Caki2 (cell line): ENCODE results near the gene LARGE1. TPM values are rescaled to one million over a fixed set of nuclear protein-coding genes. Genes with fewer than 3 reads are reported as not detected.
A peak's percentile ranks its signal among the peaks of the same experiment; 100 is the strongest.
"Not testable (repeated sequence)": the region's sequence is repeated elsewhere in the genome, so short reads cannot be mapped to it uniquely, and the experiment has no call there.

Experiments used
- DNase-seq: peaks from one replicate; pipeline ENCODE4 v3.0.0-alpha.2; 2015; ENCODE audit warnings: low read depth
- in situ Hi-C: cut with HindIII; loops from 2 replicates; pipeline ENCODE4 v1.10.0; 2016; ENCODE audit warnings: low sequenced_read_pairs, low pct_unique_long_range_greater_than_20kb, mixed read lengths
- total RNA-seq: library from RNA; depleted of rRNA; stranded (reverse); fragments of >200 nt; shearing (Covaris generic); gene quantifications from 2 replicates; pipeline ENCODE4 v1.2.3, GENCODE V29; 2014; ENCODE audit warnings: low replicate concordance

The LARGE1 gene
- total RNA-seq, 1 experiment from 2014 or later = 9.7 TPM

DNA sequence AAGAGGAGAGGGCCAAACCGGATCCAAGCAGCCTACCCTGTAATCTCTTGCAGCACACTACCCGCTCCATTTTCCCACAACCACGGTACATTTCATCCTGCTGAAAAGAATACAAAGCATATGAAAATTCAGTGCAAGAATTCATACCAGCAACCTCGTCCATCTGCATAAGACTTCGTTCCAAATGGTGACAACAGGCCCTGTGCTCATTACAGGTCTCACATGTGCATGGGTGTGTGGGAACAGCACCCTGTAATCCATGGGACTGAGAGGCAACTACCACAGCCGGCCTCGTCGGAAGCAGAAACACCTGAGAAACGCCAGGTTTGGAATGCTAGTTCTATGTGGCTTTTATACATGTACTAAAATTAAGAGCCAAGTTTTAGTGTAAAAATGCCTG lies 52.3 kb downstream of the LARGE1 start:
- DNase-seq = no peak
- in situ Hi-C loops = no loop called here

- in situ Hi-C loops = no loop called here
Observed at GRCh38 chr22:33867118-33867866, 53.0 kb downstream of the LARGE1 start.

DNA sequence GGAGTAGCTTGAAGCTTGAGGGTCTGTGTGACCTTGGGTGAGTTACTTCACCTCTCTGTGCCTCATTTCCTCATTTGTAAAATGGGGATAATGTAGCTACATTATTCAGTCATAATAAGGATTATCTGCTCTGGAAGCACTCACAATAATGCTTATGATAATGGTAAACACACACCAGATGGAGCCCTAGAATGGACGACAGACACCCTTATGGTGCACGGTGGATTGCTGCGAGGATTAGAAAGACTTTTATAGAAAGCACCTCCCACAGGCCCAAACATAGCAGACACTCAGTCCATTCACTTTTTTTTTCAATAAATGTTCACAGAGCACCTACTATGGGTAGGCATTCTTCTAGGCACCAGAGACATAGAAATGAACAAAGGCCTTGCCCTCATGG lies 53.8 kb downstream of the LARGE1 start:
- in situ Hi-C loops = no loop called here
- no peak for DNase-seq

More at GRCh38 chr22:33867118-33867866, 53.0 kb downstream of the LARGE1 start:
- peak; percentile 35 for DNase-seq

DNA sequence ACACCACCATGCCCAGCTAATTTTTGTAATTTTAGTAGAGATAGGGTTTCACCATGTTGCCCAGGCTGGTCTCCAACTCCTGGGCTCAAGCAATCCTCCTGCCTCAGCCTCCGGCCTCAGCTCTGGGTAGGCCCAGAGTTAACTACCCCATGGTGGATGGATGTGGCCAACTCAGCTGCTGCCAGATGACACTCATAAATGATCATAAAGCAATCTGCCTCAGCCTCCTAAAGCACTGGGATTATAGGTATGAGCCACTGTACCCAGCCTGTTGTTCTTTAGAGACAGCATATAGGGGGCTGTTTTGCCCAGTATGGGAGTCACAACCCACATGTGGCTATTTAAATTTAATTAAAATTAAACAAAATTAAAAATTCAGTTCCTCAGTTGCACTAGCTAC lies 54.3 kb downstream of the LARGE1 start:
- DNase-seq = no peak
- in situ Hi-C loops = no loop called here

GRCh38 chr22:33865248-33865647 lies 55.0 kb downstream of the LARGE1 start:
- in situ Hi-C loops = no loop called here
- DNase-seq = no peak

- DNase-seq = no peak
- in situ Hi-C loops = no loop called here
Observed at GRCh38 chr22:33864723-33865130, 55.5 kb downstream of the LARGE1 start.

DNA sequence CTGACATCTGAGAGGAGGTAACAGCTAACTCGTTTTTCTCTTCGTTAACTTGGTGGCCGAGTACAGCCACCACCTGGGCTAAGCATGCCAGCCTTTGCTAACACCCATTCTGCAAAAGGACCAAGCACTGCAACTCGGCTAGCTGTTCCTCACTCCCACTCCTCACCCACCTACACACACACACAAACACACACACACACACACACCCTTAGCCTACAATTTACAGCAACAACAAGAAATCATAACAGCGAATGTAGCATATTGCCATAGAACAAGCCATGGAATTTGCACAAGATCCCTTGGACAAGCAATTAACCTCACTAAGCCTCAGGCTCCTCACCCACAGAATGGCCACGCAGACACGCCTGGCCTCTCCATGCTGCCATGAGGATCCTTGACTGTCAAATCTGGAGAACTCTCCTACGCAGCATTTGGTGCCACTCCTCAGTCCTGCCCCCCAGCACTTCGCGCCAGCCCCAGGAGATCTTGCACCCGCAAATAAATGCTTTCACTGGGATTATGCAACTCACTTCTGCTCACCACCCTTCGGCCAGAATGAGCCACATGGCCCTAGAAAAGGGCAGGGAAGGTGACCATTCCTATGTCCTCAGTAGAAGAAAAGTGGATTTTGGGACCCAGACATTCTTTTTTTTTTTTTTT lies 58.9 kb downstream of the LARGE1 start:
- in situ Hi-C loops = no loop called here

GRCh38 chr22:33860386-33860785 lies 59.9 kb downstream of the LARGE1 start:
- DNase-seq = no peak

More for the DNA sequence above, 58.9 kb downstream of the LARGE1 start:
- no peak for DNase-seq

DNA sequence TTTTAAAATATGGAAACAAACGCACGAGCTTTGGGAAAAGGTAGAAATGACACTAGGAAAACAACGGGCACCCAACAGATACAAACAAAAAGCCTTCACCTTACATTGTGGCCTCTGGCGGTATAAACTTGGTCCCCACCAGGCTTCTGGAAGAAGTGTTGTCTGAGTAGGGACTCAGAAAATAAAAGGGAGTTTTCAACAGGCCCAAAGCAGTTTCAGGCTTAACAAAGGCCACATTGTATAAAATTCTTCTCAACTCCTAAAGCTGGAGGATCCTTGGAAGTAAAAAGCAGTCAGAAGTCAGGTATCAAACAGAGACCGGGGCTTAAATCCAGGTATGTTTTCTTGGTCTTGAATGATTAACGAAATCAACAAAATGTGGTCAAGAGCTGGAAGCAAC lies 61.0 kb downstream of the LARGE1 start:
- DNase-seq = no peak
- in situ Hi-C loops = no loop called here

More at GRCh38 chr22:33860386-33860785, 59.9 kb downstream of the LARGE1 start:
- in situ Hi-C loops = no loop called here

DNA sequence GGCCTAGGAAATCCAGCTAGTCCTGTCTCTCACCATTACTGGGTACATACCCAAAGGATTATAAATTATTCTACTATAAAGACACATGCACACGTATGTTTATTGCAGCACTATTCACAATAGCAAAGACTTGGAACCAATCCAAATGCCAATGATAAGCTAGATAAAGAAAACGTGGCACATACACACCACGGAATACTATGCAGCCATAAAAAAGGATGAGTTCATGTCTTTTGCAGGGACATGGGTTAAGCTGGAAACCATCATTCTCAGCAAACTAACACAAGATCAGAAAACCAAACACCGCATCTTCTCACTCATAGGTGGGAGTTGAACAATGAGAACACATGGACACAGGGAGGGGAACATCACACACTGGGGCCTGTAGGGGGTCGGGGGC lies 61.6 kb downstream of the LARGE1 start:
- in situ Hi-C loops, DNase-seq: not testable (repeated sequence)

DNA sequence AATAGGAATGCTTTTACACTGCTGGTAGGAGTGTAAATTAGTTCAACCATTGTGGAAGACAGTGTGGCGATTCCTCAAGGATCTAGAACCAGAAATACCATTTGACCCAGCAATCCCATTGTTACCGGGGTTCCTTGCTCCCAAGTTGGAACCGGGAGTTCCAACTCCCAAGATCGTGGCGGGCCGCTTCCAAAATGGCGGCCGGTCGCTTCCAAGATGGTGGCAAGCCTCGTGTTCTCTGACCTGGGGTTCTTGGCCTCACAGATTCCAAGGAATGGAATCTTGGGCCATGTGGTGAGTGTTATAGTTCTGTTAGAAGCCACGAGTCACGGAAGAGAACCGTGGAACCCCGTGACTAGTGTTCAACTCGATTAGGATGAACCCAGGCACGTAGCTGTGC lies 62.5 kb downstream of the LARGE1 start:
- in situ Hi-C loops, DNase-seq: not testable (repeated sequence)

DNA sequence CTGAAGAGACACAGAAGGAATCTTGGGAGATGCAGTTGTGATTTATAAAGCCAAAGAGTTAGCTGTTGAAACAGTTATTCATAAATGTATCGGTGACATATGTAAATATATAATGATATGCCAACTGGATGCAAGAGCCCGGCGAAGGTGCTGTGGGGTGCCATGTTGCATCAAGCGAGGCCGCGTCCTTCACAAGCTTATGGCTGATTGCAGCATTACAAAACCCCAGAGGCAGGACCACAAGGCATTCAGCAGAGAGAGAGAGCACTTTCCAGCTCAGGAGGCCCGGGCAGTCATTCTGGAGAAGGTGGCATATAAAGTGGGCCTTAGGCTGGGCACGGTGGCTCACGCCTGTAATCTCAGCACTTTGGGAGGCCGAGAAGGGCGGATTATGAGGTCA lies 65.6 kb downstream of the LARGE1 start:
- DNase-seq = no peak
- in situ Hi-C loops = no loop called here

GRCh38 chr22:33853200-33854097 lies 66.8 kb downstream of the LARGE1 start:
- in situ Hi-C loops = no loop called here
- peak; percentile 11 for DNase-seq

DNA sequence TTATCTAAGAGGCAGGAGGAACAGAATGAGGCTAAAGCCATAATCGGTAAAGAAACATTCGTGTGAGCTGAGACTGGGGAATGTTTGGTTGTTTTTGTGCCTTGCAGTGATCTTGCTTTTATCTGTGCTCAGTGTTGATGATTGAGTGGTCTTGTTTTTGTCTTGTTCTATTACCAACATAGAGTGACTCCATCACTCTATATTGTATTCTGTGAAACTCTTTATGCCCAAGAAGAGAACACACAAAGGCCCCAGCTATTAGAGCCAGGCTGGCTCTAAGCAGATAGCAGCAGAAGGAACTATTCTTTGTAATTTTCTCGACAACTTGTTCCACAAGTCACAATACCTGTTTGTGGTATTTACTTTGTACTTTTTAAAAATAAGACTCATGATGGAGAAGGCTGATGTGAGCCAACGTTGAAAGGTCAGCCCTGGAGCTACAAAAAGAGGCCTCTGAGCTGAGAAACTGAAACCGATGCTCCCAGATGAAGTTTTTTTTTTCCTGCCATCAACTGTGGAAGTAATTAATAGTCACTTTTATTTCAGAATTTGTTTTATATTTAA lies 68.4 kb downstream of the LARGE1 start:
- no peak for DNase-seq
- in situ Hi-C loops = no loop called here

DNA sequence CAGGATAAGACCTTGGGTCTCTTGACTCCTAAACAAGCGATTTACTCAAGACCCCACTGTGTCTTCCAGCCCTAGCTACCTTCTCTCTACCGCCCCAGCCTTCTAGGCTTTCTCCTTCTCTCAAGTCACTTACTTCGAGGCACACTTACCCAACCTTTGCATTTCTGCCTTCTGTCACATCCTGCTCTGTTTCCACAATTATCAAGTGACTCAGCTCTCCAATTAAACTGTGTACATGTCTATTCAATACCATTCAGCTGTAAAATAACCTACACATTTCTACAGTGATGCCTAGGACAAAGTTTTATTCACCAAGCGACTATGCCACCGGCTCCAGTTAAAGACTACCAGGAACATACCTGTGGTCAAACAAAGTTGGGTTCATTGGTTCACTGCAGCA lies 69.0 kb downstream of the LARGE1 start:
- in situ Hi-C loops = no loop called here
- DNase-seq = no peak

- in situ Hi-C loops = no loop called here
- no peak for DNase-seq
Observed at GRCh38 chr22:33850724-33851123, 69.6 kb downstream of the LARGE1 start.

GRCh38 chr22:33850193-33850592 lies 70.1 kb downstream of the LARGE1 start:
- in situ Hi-C loops = no loop called here
- DNase-seq = no peak

GRCh38 chr22:33848251-33848650 lies 72.0 kb downstream of the LARGE1 start:
- no peak for DNase-seq
- in situ Hi-C loops = no loop called here

- in situ Hi-C loops = no loop called here
- no peak for DNase-seq
Observed at GRCh38 chr22:33844273-33844672, 76.0 kb downstream of the LARGE1 start.
